SK-N-SH treated with all-trans-retinoic acid at 6 μM for 48 hours (cell line): ENCODE data around the gene MXRA7.

Experiments
- ATAC-seq: fragments of 200-7000 bp; cut with Tn5 transposase; 3 replicates; pipeline ENCODE4 v1.9.1; 2020; ENCODE audit warnings: mild to moderate bottlenecking, moderate library complexity
- ARNTL ChIP-seq: fragments of 450-650 bp; formaldehyde crosslinking; IDR thresholded peaks from 2 replicates; pipeline ENCODE4 v1.5.0; 2020; ENCODE audit warnings: low read depth, mild to moderate bottlenecking, moderate library complexity, borderline replicate concordance
- BACH2 ChIP-seq: fragments of 250-450 bp; sonication (Bioruptor Pico); IDR thresholded peaks from 2 replicates; pipeline ENCODE4 v1.9.0; 2021; ENCODE audit warnings: mild to moderate bottlenecking, borderline replicate concordance
- CREB5 ChIP-seq: fragments of 250-450 bp; sonication (Bioruptor Pico); IDR thresholded peaks from 2 replicates; pipeline ENCODE4 v1.5.1; 2020; ENCODE audit warnings: low read depth, mild to moderate bottlenecking, moderate library complexity
- CSDC2 ChIP-seq: fragments of 250-450 bp; sonication (Bioruptor Pico); IDR thresholded peaks from 2 replicates; pipeline ENCODE4 v1.5.0; 2020; ENCODE audit warnings: mild to moderate bottlenecking, moderate library complexity
- CSRNP3 ChIP-seq: fragments of 250-450 bp; sonication (Bioruptor Pico); IDR thresholded peaks from 2 replicates; pipeline ENCODE4 v1.5.1; 2021; ENCODE audit warnings: mild to moderate bottlenecking, moderate library complexity
- ESRRG ChIP-seq: fragments of 250-450 bp; sonication (Bioruptor Pico); IDR thresholded peaks from 2 replicates; pipeline ENCODE4 v1.6.1; 2021; ENCODE audit warnings: mild to moderate bottlenecking
- GLIS3 ChIP-seq: fragments of 250-450 bp; sonication (Bioruptor Pico); IDR thresholded peaks from 2 replicates; pipeline ENCODE4 v1.5.0; 2020; ENCODE audit warnings: mild to moderate bottlenecking, moderate library complexity
- ISL1 ChIP-seq: fragments of 250-450 bp; sonication (Bioruptor Pico); IDR thresholded peaks from 2 replicates; pipeline ENCODE4 v2.1.2; 2022; ENCODE audit warnings: mild to moderate bottlenecking, moderate library complexity
- OSR1 ChIP-seq: fragments of 250-450 bp; sonication (Bioruptor Pico); IDR thresholded peaks from 2 replicates; pipeline ENCODE4 v1.8.0; 2022; ENCODE audit warnings: moderate library complexity, mild to moderate bottlenecking, inconsistent platforms
- PATZ1 ChIP-seq: fragments of 250-450 bp; sonication (Bioruptor Pico); IDR thresholded peaks from 2 replicates; pipeline ENCODE4 v1.8.0; 2020; ENCODE audit warnings: mild to moderate bottlenecking, moderate library complexity, borderline replicate concordance
- POU6F1 ChIP-seq: fragments of 250-450 bp; sonication (Bioruptor Pico); IDR thresholded peaks from 2 replicates; pipeline ENCODE4 v1.8.0; 2021; ENCODE audit warnings: low read depth, mild to moderate bottlenecking, moderate library complexity, borderline replicate concordance
- PPARA ChIP-seq: fragments of 250-450 bp; sonication (Bioruptor Pico); IDR thresholded peaks from 2 replicates; pipeline ENCODE4 v1.5.0; 2020; ENCODE audit warnings: mild to moderate bottlenecking, borderline replicate concordance
- RARB ChIP-seq: fragments of 250-450 bp; sonication (Bioruptor Pico); IDR thresholded peaks from 2 replicates; pipeline ENCODE4 v1.8.0; 2021; ENCODE audit warnings: mild to moderate bottlenecking, moderate library complexity
- SNAI2 ChIP-seq: fragments of 250-450 bp; sonication (Bioruptor Pico); IDR thresholded peaks from 2 replicates; pipeline ENCODE4 v1.5.0; 2020; ENCODE audit warnings: mild to moderate bottlenecking, moderate library complexity
- TCF4 ChIP-seq: fragments of 250-450 bp; sonication (Bioruptor Pico); IDR thresholded peaks from 2 replicates; pipeline ENCODE4 v1.8.0; 2021; ENCODE audit warnings: mild to moderate bottlenecking, moderate library complexity, borderline replicate concordance
- TOX ChIP-seq: fragments of 250-450 bp; sonication (Bioruptor Pico); IDR thresholded peaks from 2 replicates; pipeline ENCODE4 v1.8.0; 2021; ENCODE audit warnings: mild to moderate bottlenecking, moderate library complexity, borderline replicate concordance
- TSHZ2 ChIP-seq: fragments of 250-450 bp; sonication (Bioruptor Pico); IDR thresholded peaks from 2 replicates; pipeline ENCODE4 v1.5.0; 2020; ENCODE audit warnings: mild to moderate bottlenecking, moderate library complexity
- ZC3H10 ChIP-seq: fragments of 250-450 bp; sonication (Bioruptor Pico); IDR thresholded peaks from 2 replicates; pipeline ENCODE4 v1.5.1; 2021; ENCODE audit warnings: mild to moderate bottlenecking, moderate library complexity
- ZFP3 ChIP-seq: fragments of 250-450 bp; sonication (Bioruptor Pico); IDR thresholded peaks from 2 replicates; pipeline ENCODE4 v1.5.0; 2020; ENCODE audit warnings: mild to moderate bottlenecking, moderate library complexity
- ZFP30 ChIP-seq: fragments of 450-650 bp; formaldehyde crosslinking; IDR thresholded peaks from 2 replicates; pipeline ENCODE4 v1.5.0; 2022; ENCODE audit warnings: mild to moderate bottlenecking, moderate library complexity
- ZNF565 ChIP-seq: fragments of 450-650 bp; formaldehyde crosslinking; conservative IDR thresholded peaks from 2 replicates; pipeline ENCODE4 v1.5.0; 2020; ENCODE audit warnings: low read depth, mild to moderate bottlenecking, moderate library complexity
- ZNF70 ChIP-seq: fragments of 450-650 bp; formaldehyde crosslinking; IDR thresholded peaks from 2 replicates; pipeline ENCODE4 v1.5.0; 2020; ENCODE audit warnings: mild to moderate bottlenecking, moderate library complexity
- ZNF8 ChIP-seq: fragments of 450-650 bp; formaldehyde crosslinking; IDR thresholded peaks from 2 replicates; pipeline ENCODE4 v1.5.0; 2020; ENCODE audit warnings: mild to moderate bottlenecking, moderate library complexity

The MXRA7 gene

GRCh38 chr17:76755285-76755684 is 44.5 kb upstream of the MXRA7 start:
- ATAC-seq, result no peak
- TF ChIP-seq OSR1 (no peak), ZNF565 (no peak), ZC3H10 (CRISPR knock-in tag) (no peak), GLIS3 (CRISPR knock-in tag) (no peak), SNAI2 (CRISPR knock-in tag) (no peak), ARNTL (CRISPR knock-in tag) (no peak), TCF4 (CRISPR knock-in tag) (no peak), CREB5 (CRISPR knock-in tag) (no peak), ISL1 (no peak), ZNF70 (no peak), TOX (CRISPR knock-in tag) (no peak), CSDC2 (CRISPR knock-in tag) (no peak), PPARA (no peak), PATZ1 (no peak), ZNF8 (no peak), CSRNP3 (no peak), ZFP3 (CRISPR knock-in tag) (no peak), TSHZ2 (CRISPR knock-in tag) (no peak), RARB (CRISPR knock-in tag) (no peak)

- TF ChIP-seq ARNTL (CRISPR knock-in tag) (no peak), ZNF565 (no peak), ZNF70 (no peak), ZC3H10 (CRISPR knock-in tag) (no peak), OSR1 (no peak), RARB (CRISPR knock-in tag) (no peak)
- ATAC-seq, result no peak
These were observed 42.5 kb upstream of the MXRA7 start for GRCh38 chr17:76753061-76753961.

- no peak for ATAC-seq
- no peak for TF ChIP-seq ZNF70
- no peak for TF ChIP-seq ZC3H10 (CRISPR knock-in tag)
- no peak for TF ChIP-seq BACH2
- TF ChIP-seq ISL1, result no peak
- TF ChIP-seq ZNF8, result no peak
- no peak for TF ChIP-seq CSDC2 (CRISPR knock-in tag)
- TF ChIP-seq PATZ1, result no peak
- TF ChIP-seq ESRRG (CRISPR knock-in tag), result no peak
- no peak for TF ChIP-seq SNAI2 (CRISPR knock-in tag)
- TF ChIP-seq TCF4 (CRISPR knock-in tag), result no peak
- no peak for TF ChIP-seq PPARA
- TF ChIP-seq ZFP3 (CRISPR knock-in tag), result no peak
- TF ChIP-seq ZFP30 (CRISPR knock-in tag), result no peak
- no peak for TF ChIP-seq CREB5 (CRISPR knock-in tag)
- no peak for TF ChIP-seq CSRNP3
- no peak for TF ChIP-seq POU6F1
These were observed 41.2 kb upstream of the MXRA7 start for GRCh38 chr17:76752006-76752405.
